ENCODE measurements around the gene GSC2.

GSC2 gene

GRCh38 chr22:19151329-19152191, 1.5 kb upstream of the GSC2 start:
- no peak overlapping the region for H3K9ac ChIP-seq (ENCODE audit: low read depth in 1 of 2, low read length in 2 of 2)
- H3K27me3 ChIP-seq (ENCODE audit: control insufficient read depth in 1 of 2, insufficient read depth in 2 of 2, low read length in 2 of 2), result peaks cover 47 to 50% of the 10 kb centered on the region in 2 donors
- no peak overlapping the region for H3K27ac ChIP-seq (ENCODE audit: low read depth, low read length)
- no peaks in the 10 kb centered on the region for H3K36me3 ChIP-seq (ENCODE audit: control insufficient read depth in 1 of 2, insufficient read depth in 2 of 2, low read length in 2 of 2)
- H3K9me3 ChIP-seq (ENCODE audit: control insufficient read depth in 1 of 2, low read length in 2 of 2), result no peaks in the 10 kb centered on the region
- H3K4me3 ChIP-seq (ENCODE audit: low read depth in 1 of 2, low read length in 2 of 2), result no peak overlapping the region
- no peaks in the 10 kb centered on the region for H3K4me1 ChIP-seq (ENCODE audit: control insufficient read depth in 1 of 2, insufficient read depth in 2 of 2, low read length in 2 of 2)

- Histone ChIP-seq H3K4me1 (ENCODE audit: control insufficient read depth in 1 of 2, insufficient read depth in 2 of 2, low read length in 2 of 2) (no peaks in the 10 kb centered on the region), H3K9me3 (ENCODE audit: control insufficient read depth in 1 of 2, low read length in 2 of 2) (no peaks in the 10 kb centered on the region), H3K27ac (ENCODE audit: low read depth, low read length) (no peak overlapping the region), H3K27me3 (ENCODE audit: control insufficient read depth in 1 of 2, insufficient read depth in 2 of 2, low read length in 2 of 2) (peaks cover 47 to 50% of the 10 kb centered on the region in 2 donors), H3K9ac (ENCODE audit: low read depth in 1 of 2, low read length in 2 of 2) (no peak overlapping the region), H3K36me3 (ENCODE audit: control insufficient read depth in 1 of 2, insufficient read depth in 2 of 2, low read length in 2 of 2) (no peaks in the 10 kb centered on the region), H3K4me3 (ENCODE audit: low read depth in 1 of 2, low read length in 2 of 2) (no peak overlapping the region)
Measured at GRCh38 chr22:19150482-19151328, 613 bp upstream of the GSC2 start.

GRCh38 chr22:19149047-19149883, 827 bp downstream of the GSC2 start:
- H3K36me3 ChIP-seq (ENCODE audit: control insufficient read depth in 1 of 2, insufficient read depth in 2 of 2, low read length in 2 of 2), result no peaks in the 10 kb centered on the region
- no peak overlapping the region for H3K9ac ChIP-seq (ENCODE audit: low read depth in 1 of 2, low read length in 2 of 2)
- no peak overlapping the region for H3K27ac ChIP-seq (ENCODE audit: low read depth, low read length)
- no peaks in the 10 kb centered on the region for H3K9me3 ChIP-seq (ENCODE audit: control insufficient read depth in 1 of 2, low read length in 2 of 2)
- no peak overlapping the region for H3K4me3 ChIP-seq (ENCODE audit: low read depth in 1 of 2, low read length in 2 of 2)
- H3K4me1 ChIP-seq (ENCODE audit: control insufficient read depth in 1 of 2, insufficient read depth in 2 of 2, low read length in 2 of 2), result no peaks in the 10 kb centered on the region
- H3K27me3 ChIP-seq (ENCODE audit: control insufficient read depth in 1 of 2, insufficient read depth in 2 of 2, low read length in 2 of 2), result peaks cover 47 to 50% of the 10 kb centered on the region in 2 donors

GRCh38 chr22:19148417-19149046, 1.6 kb downstream of the GSC2 start:
- Histone ChIP-seq H3K4me1 (ENCODE audit: control insufficient read depth in 1 of 2, insufficient read depth in 2 of 2, low read length in 2 of 2) (peaks cover 0 to 7% of the 10 kb centered on the region in 2 donors), H3K4me3 (ENCODE audit: low read depth in 1 of 2, low read length in 2 of 2) (no peak overlapping the region), H3K9me3 (ENCODE audit: control insufficient read depth in 1 of 2, low read length in 2 of 2) (no peaks in the 10 kb centered on the region), H3K9ac (ENCODE audit: low read depth in 1 of 2, low read length in 2 of 2) (no peak overlapping the region), H3K27ac (ENCODE audit: low read depth, low read length) (no peak overlapping the region), H3K27me3 (ENCODE audit: control insufficient read depth in 1 of 2, insufficient read depth in 2 of 2, low read length in 2 of 2) (peaks cover 43 to 48% of the 10 kb centered on the region in 2 donors), H3K36me3 (ENCODE audit: control insufficient read depth in 1 of 2, insufficient read depth in 2 of 2, low read length in 2 of 2) (no peaks in the 10 kb centered on the region)

GRCh38 chr22:19147195-19147780, 2.8 kb downstream of the GSC2 start:
- Histone ChIP-seq H3K27ac (ENCODE audit: low read depth, low read length) (no peak overlapping the region), H3K27me3 (ENCODE audit: control insufficient read depth in 1 of 2, insufficient read depth in 2 of 2, low read length in 2 of 2) (peaks cover 38 to 42% of the 10 kb centered on the region in 2 donors), H3K4me1 (ENCODE audit: control insufficient read depth in 1 of 2, insufficient read depth in 2 of 2, low read length in 2 of 2) (peaks cover 3 to 12% of the 10 kb centered on the region in 2 donors), H3K9ac (ENCODE audit: low read depth in 1 of 2, low read length in 2 of 2) (no peak overlapping the region), H3K9me3 (ENCODE audit: control insufficient read depth in 1 of 2, low read length in 2 of 2) (no peaks in the 10 kb centered on the region), H3K4me3 (ENCODE audit: low read depth in 1 of 2, low read length in 2 of 2) (no peak overlapping the region), H3K36me3 (ENCODE audit: control insufficient read depth in 1 of 2, insufficient read depth in 2 of 2, low read length in 2 of 2) (peaks cover 3 to 5% of the 10 kb centered on the region in 2 donors)

GRCh38 chr22:19146215-19146968, 3.7 kb downstream of the GSC2 start:
- H3K9ac ChIP-seq (ENCODE audit: low read depth in 1 of 2, low read length in 2 of 2), result no peak overlapping the region
- no peak overlapping the region for H3K27ac ChIP-seq (ENCODE audit: low read depth, low read length)
- H3K9me3 ChIP-seq (ENCODE audit: control insufficient read depth in 1 of 2, low read length in 2 of 2), result no peaks in the 10 kb centered on the region
- H3K4me1 ChIP-seq (ENCODE audit: control insufficient read depth in 1 of 2, insufficient read depth in 2 of 2, low read length in 2 of 2), result peaks cover 3 to 12% of the 10 kb centered on the region in 2 donors
- peaks cover 31 to 35% of the 10 kb centered on the region in 2 donors for H3K27me3 ChIP-seq (ENCODE audit: control insufficient read depth in 1 of 2, insufficient read depth in 2 of 2, low read length in 2 of 2)
- no peak overlapping the region for H3K4me3 ChIP-seq (ENCODE audit: low read depth in 1 of 2, low read length in 2 of 2)
- peaks cover 7 to 13% of the 10 kb centered on the region in 2 donors for H3K36me3 ChIP-seq (ENCODE audit: control insufficient read depth in 1 of 2, insufficient read depth in 2 of 2, low read length in 2 of 2)

GRCh38 chr22:19143967-19144400, 6.1 kb downstream of the GSC2 start:
- Histone ChIP-seq H3K9ac (ENCODE audit: low read depth in 1 of 2, low read length in 2 of 2) (peak overlapping the region; percentile 78 to 88), H3K4me3 (ENCODE audit: low read depth in 1 of 2, low read length in 2 of 2) (peak overlapping the region; percentile 90 to 99), H3K4me1 (ENCODE audit: control insufficient read depth in 1 of 2, insufficient read depth in 2 of 2, low read length in 2 of 2) (peaks cover 3 to 12% of the 10 kb centered on the region in 2 donors), H3K36me3 (ENCODE audit: control insufficient read depth in 1 of 2, insufficient read depth in 2 of 2, low read length in 2 of 2) (peaks cover 31 to 37% of the 10 kb centered on the region in 2 donors), H3K9me3 (ENCODE audit: control insufficient read depth in 1 of 2, low read length in 2 of 2) (no peaks in the 10 kb centered on the region), H3K27ac (ENCODE audit: low read depth, low read length) (peak overlapping the region; percentile 39), H3K27me3 (ENCODE audit: control insufficient read depth in 1 of 2, insufficient read depth in 2 of 2, low read length in 2 of 2) (peaks cover 17 to 20% of the 10 kb centered on the region in 2 donors)

GRCh38 chr22:19143212-19143611, 6.9 kb downstream of the GSC2 start:
- Histone ChIP-seq H3K36me3 (ENCODE audit: control insufficient read depth in 1 of 2, insufficient read depth in 2 of 2, low read length in 2 of 2) (peaks cover 37 to 44% of the 10 kb centered on the region in 2 donors), H3K27ac (ENCODE audit: low read depth, low read length) (no peak overlapping the region), H3K9ac (ENCODE audit: low read depth in 1 of 2, low read length in 2 of 2) (no peak overlapping the region), H3K9me3 (ENCODE audit: control insufficient read depth in 1 of 2, low read length in 2 of 2) (no peaks in the 10 kb centered on the region), H3K4me1 (ENCODE audit: control insufficient read depth in 1 of 2, insufficient read depth in 2 of 2, low read length in 2 of 2) (peaks cover 3 to 12% of the 10 kb centered on the region in 2 donors), H3K4me3 (ENCODE audit: low read depth in 1 of 2, low read length in 2 of 2) (no peak overlapping the region), H3K27me3 (ENCODE audit: control insufficient read depth in 1 of 2, insufficient read depth in 2 of 2, low read length in 2 of 2) (peaks cover 9 to 12% of the 10 kb centered on the region in 2 donors)

Data from duodenal mucosa (tissue), 2 donors.